Transverse colon (tissue), 4 donors: ENCODE measurements around the gene C1QA. TPM values are rescaled to one million over a fixed set of nuclear protein-coding genes. Genes with fewer than 3 reads are reported as not detected.

Experiments
- DNase-seq: peaks from one replicate; pipeline ENCODE4 v3.0.0-alpha.2; 2019
- H3K27ac ChIP-seq, 4 donors: fragments of 200-600 bp; sonication (generic); 2 replicates each; pipeline ENCODE4 v1.5.1; 2016 to 2018; ENCODE audit warnings: inconsistent platforms in 4 of 4
- H3K27me3 ChIP-seq: fragments of 200-600 bp; sonication (generic); 2 replicates; pipeline ENCODE4 v1.5.1; 2017; ENCODE audit warnings: inconsistent platforms
- H3K36me3 ChIP-seq, 4 donors: fragments of 200-600 bp; sonication (generic); 2 replicates each; pipeline ENCODE4 v1.5.1; 2017 to 2019; ENCODE audit warnings: inconsistent platforms in 4 of 4
- H3K4me1 ChIP-seq, 4 donors: fragments of 200-600 bp; sonication (generic); 2 replicates each; pipeline ENCODE4 v1.5.1; 2017 to 2020; ENCODE audit warnings: inconsistent platforms in 4 of 4
- H3K4me3 ChIP-seq, 4 donors: fragments of 200-600 bp; sonication (generic); 1 replicate in 1 of 4; 2 replicates in 3 of 4; pipeline versions ENCODE4 v1.5.1 to v1.6.1; 2017 to 2019; ENCODE audit warnings: inconsistent platforms in 4 of 4
- H3K9me3 ChIP-seq, 2 donors: fragments of 200-600 bp; sonication (generic); 2 replicates each; pipeline ENCODE4 v1.5.1; 2017 to 2019; ENCODE audit warnings: inconsistent platforms in 2 of 2
- CTCF ChIP-seq, 5 experiments: fragments of 200-600 bp in 3 of 5; fragments of 450-650 bp in 2 of 5; sonication (generic) in 3 of 5; IDR thresholded peaks; 1 replicate in 2 of 5; 2 replicates in 3 of 5; pipeline ENCODE4 v1.5.1; 2016 to 2017; ENCODE audit warnings: antibody characterized with exemption in 5 of 5, inconsistent platforms in 3 of 5, mild to moderate bottlenecking in 2 of 5, moderate library complexity in 1 of 5
- EP300 ChIP-seq: sonication (generic); formaldehyde crosslinking; IDR thresholded peaks from one replicate; pipeline ENCODE4 v1.6.1; 2017; ENCODE audit warnings: antibody characterized with exemption, low read depth
- POLR2A ChIP-seq: fragments of 450-650 bp; IDR thresholded peaks from one replicate; pipeline ENCODE4 v1.6.1; 2016; ENCODE audit warnings: antibody characterized with exemption, mild to moderate bottlenecking, moderate library complexity
- POLR2AphosphoS5 ChIP-seq, 3 donors: sonication (generic); formaldehyde crosslinking; IDR thresholded peaks; one replicate each; pipeline ENCODE4 v1.6.1; 2016; ENCODE audit warnings: antibody characterized with exemption in 3 of 3
- WGBS, 2 donors: methylation state at CpG; one replicate each; pipeline ENCODE4 v1.1.5; 2018; ENCODE audit warnings: low coverage in 1 of 2; 5-methylcytosine and 5-hydroxymethylcytosine counted together
- in situ Hi-C, 4 donors: fragments of 200-750 bp; cut with MboI; loops; one replicate each; pipeline versions ENCODE4 v1.15.0 to v1.15.1; 2017; ENCODE audit warnings: low sequenced_read_pairs in 3 of 4, low pct_ligation_motif_present in 1 of 4, low pct_unique_long_range_greater_than_20kb in 1 of 4
- intact Hi-C: fragments of 100-400 bp; cut with DNase I; formaldehyde crosslinking; loops from one replicate; pipeline ENCODE4 v1.15.1; 2023; ENCODE audit warnings: low total_unique reads
- total RNA-seq, 4 donors: library from RNA; depleted of rRNA; stranded (reverse); fragments of >200 nt; gene quantifications; one replicate each; pipeline ENCODE4 v1.1.0, GENCODE V29; 2016

The C1QA gene
- total RNA-seq, 4 donors from 2014 or later, result 28.5 to 181 (median 63.0) TPM

GRCh38 chr1:22601610-22602009 is 34.8 kb upstream of the C1QA start:
- TF ChIP-seq CTCF (IDR thresholded peaks at IDR 0.05), result no peak
- TF ChIP-seq POLR2A, result no peak
- TF ChIP-seq EP300, result no peak
- TF ChIP-seq POLR2AphosphoS5 (IDR thresholded peaks at IDR 0.05), result no peak

GRCh38 chr1:22602060-22602740 is 34.2 kb upstream of the C1QA start:
- Histone ChIP-seq H3K27ac (no peak overlapping the region), H3K4me1 (no peaks in the 10 kb centered on the region), H3K36me3 (no peaks in the 10 kb centered on the region), H3K27me3 (peaks cover 81% of the 10 kb centered on the region), H3K9me3 (no peaks in the 10 kb centered on the region), H3K4me3 (no peak overlapping the region)
- TF ChIP-seq CTCF (IDR thresholded peaks at IDR 0.05) (no peak), POLR2A (no peak), POLR2AphosphoS5 (IDR thresholded peaks at IDR 0.05) (no peak), EP300 (no peak)
- 78% methylated on average over 18 of the region's 18 CpGs; no CpG with 5 or more reads in 1 of the 2 donors for WGBS, 2 donors
- intact Hi-C loops (no loop called here), in situ Hi-C loops (no loop called here)
- no peak for DNase-seq

More at GRCh38 chr1:22601610-22602009, 34.8 kb upstream of the C1QA start:
- H3K27ac ChIP-seq, result no peak overlapping the region
- no peaks in the 10 kb centered on the region for H3K9me3 ChIP-seq
- H3K4me3 ChIP-seq, result no peak overlapping the region
- no peaks in the 10 kb centered on the region for H3K4me1 ChIP-seq
- no peaks in the 10 kb centered on the region for H3K36me3 ChIP-seq
- intact Hi-C loops (no loop called here), in situ Hi-C loops (no loop called here)
- no peak for DNase-seq
- 95% methylated on average over 7 of the region's 12 CpGs; no CpG with 5 or more reads in 1 of the 2 donors for WGBS, 2 donors
- H3K27me3 ChIP-seq, result peaks cover 75% of the 10 kb centered on the region

GRCh38 chr1:22606161-22606560 is 30.3 kb upstream of the C1QA start:
- Histone ChIP-seq H3K4me3 (no peak overlapping the region), H3K36me3 (no peaks in the 10 kb centered on the region), H3K27me3 (peaks cover 88% of the 10 kb centered on the region), H3K27ac (no peak overlapping the region), H3K4me1 (no peaks in the 10 kb centered on the region), H3K9me3 (no peaks in the 10 kb centered on the region)
- in situ Hi-C loops (no loop called here), intact Hi-C loops (no loop called here)
- no peak for DNase-seq
- TF ChIP-seq CTCF (IDR thresholded peaks at IDR 0.05) (no peak), POLR2A (no peak), EP300 (no peak), POLR2AphosphoS5 (IDR thresholded peaks at IDR 0.05) (no peak)
- WGBS, 2 donors, result 39 to 73% methylated on average over 2 to 4 of the region's 4 CpGs

GRCh38 chr1:22607154-22607553 is 29.3 kb upstream of the C1QA start:
- Histone ChIP-seq H3K4me1 (no peaks in the 10 kb centered on the region), H3K27ac (no peak overlapping the region), H3K36me3 (no peaks in the 10 kb centered on the region), H3K4me3 (no peak overlapping the region), H3K9me3 (no peaks in the 10 kb centered on the region), H3K27me3 (peaks cover 88% of the 10 kb centered on the region)
- no peak for DNase-seq
- intact Hi-C loops, result no loop called here
- in situ Hi-C loops, result no loop called here
- TF ChIP-seq POLR2A (no peak), CTCF (IDR thresholded peaks at IDR 0.05) (no peak), EP300 (no peak), POLR2AphosphoS5 (IDR thresholded peaks at IDR 0.05) (no peak)
- WGBS, 2 donors, result 15 to 31% methylated on average over 5 to 10 of the region's 10 CpGs
